Neural cell (in vitro differentiated cells): ENCODE results near the gene KIAA1549. TPM values are rescaled to one million over a fixed set of nuclear protein-coding genes. Genes with fewer than 3 reads are reported as not detected.

ENCODE experiments used
- H2AFZ ChIP-seq: fragments of 200-600, 300-800 bp; sonication (generic), shearing (Covaris generic); 2 replicates; pipeline ENCODE4 v1.6.0; 2014; ENCODE audit warnings: low read depth, mild to moderate bottlenecking, antibody characterized with exemption, low read length, moderate library complexity
- H3F3A ChIP-seq: fragments of 200-600 bp; shearing (Covaris generic); 2 replicates; pipeline ENCODE4 v1.6.1; 2016; ENCODE audit warnings: mild to moderate bottlenecking, moderate library complexity, mixed read lengths, antibody characterized with exemption, low read length; ENCODE audit not compliant: insufficient read depth, poor library complexity, severe bottlenecking
- H3K27ac ChIP-seq: fragments of 200-600, 300-800 bp; sonication (generic), shearing (Covaris generic); 2 replicates; pipeline ENCODE4 v1.5.1; 2014; ENCODE audit warnings: mild to moderate bottlenecking, low read length, moderate library complexity
- H3K27me3 ChIP-seq: fragments of 300-800, 200-600 bp; sonication (generic), shearing (Covaris generic); 2 replicates; pipeline ENCODE4 v1.6.0; 2014; ENCODE audit warnings: mild to moderate bottlenecking, low read depth, low read length, moderate library complexity; ENCODE audit not compliant: insufficient read depth
- H3K36me3 ChIP-seq: fragments of 300-800, 200-600 bp; sonication (generic), shearing (Covaris generic); 2 replicates; pipeline ENCODE4 v1.5.1; 2014; ENCODE audit warnings: mild to moderate bottlenecking, antibody characterized with exemption, low read length, moderate library complexity; ENCODE audit not compliant: insufficient read depth
- H3K4me2 ChIP-seq: fragments of 300-800, 200-600 bp; sonication (generic), shearing (Covaris generic); 2 replicates; pipeline ENCODE4 v1.6.0; 2014; ENCODE audit warnings: mild to moderate bottlenecking, low read length
- H3K4me3 ChIP-seq: fragments of 300-800, 200-600 bp; sonication (generic), shearing (Covaris generic); 2 replicates; pipeline ENCODE4 v1.5.1; 2014; ENCODE audit warnings: mild to moderate bottlenecking, low read length, moderate library complexity
- H3K79me2 ChIP-seq: fragments of 200-600 bp; shearing (Covaris generic); replicated peaks from 2 replicates; pipeline ENCODE4 v1.6.0; 2014; ENCODE audit warnings: mild to moderate bottlenecking, low read length, moderate library complexity; ENCODE audit not compliant: insufficient read depth
- H3K9ac ChIP-seq: fragments of 300-800, 200-600 bp; sonication (generic), shearing (Covaris generic); 2 replicates; pipeline ENCODE4 v1.6.1; 2016; ENCODE audit warnings: mild to moderate bottlenecking, low read length, mixed read lengths
- H3K9me2 ChIP-seq: fragments of 200-600 bp; shearing (Covaris generic); 2 replicates; pipeline ENCODE4 v1.6.1; 2016; ENCODE audit warnings: mild to moderate bottlenecking, low read length, mixed read lengths; ENCODE audit not compliant: insufficient read depth
- H3K9me3 ChIP-seq: fragments of 200-600, 300-800 bp; sonication (generic), shearing (Covaris generic); 2 replicates; pipeline ENCODE4 v1.6.1; 2016; ENCODE audit warnings: mild to moderate bottlenecking, mixed run types, low read length, moderate library complexity, mixed read lengths
- H4K20me1 ChIP-seq: fragments of 200-600 bp; shearing (Covaris generic); 2 replicates; pipeline ENCODE4 v1.6.1; 2016; ENCODE audit warnings: mild to moderate bottlenecking, mixed run types; ENCODE audit not compliant: insufficient read depth
- CTCF ChIP-seq: fragments of 450-650 bp; IDR thresholded peaks from 2 replicates; pipeline ENCODE4 v1.5.1; 2014; ENCODE audit warnings: antibody characterized with exemption, mild to moderate bottlenecking, moderate library complexity; ENCODE audit not compliant: poor library complexity, severe bottlenecking
- EP300 ChIP-seq: fragments of 450-650 bp; conservative IDR thresholded peaks from 2 replicates; pipeline ENCODE4 v1.6.1; 2014; ENCODE audit warnings: antibody characterized with exemption, mild to moderate bottlenecking, moderate library complexity; ENCODE audit not compliant: poor library complexity, severe bottlenecking
- EZH2 ChIP-seq: fragments of 200-600, 300-800 bp; shearing (Covaris generic), sonication (generic); IDR thresholded peaks from 2 replicates; pipeline ENCODE4 v1.6.1; 2014; ENCODE audit warnings: antibody characterized with exemption, low read length, borderline replicate concordance, mild to moderate bottlenecking; ENCODE audit not compliant: insufficient read depth, poor library complexity, severe bottlenecking
- MXI1 ChIP-seq: fragments of 450-650 bp; conservative IDR thresholded peaks from 2 replicates; pipeline ENCODE4 v1.6.1; 2014; ENCODE audit warnings: antibody characterized with exemption, mild to moderate bottlenecking; ENCODE audit not compliant: poor library complexity, severe bottlenecking
- POLR2AphosphoS5 ChIP-seq: IDR thresholded peaks from 2 replicates; pipeline ENCODE4 v1.6.1; 2012
- RAD21 ChIP-seq: fragments of 450-650 bp; conservative IDR thresholded peaks from 2 replicates; pipeline ENCODE4 v1.6.1; 2014; ENCODE audit warnings: antibody characterized with exemption, mild to moderate bottlenecking, moderate library complexity
- REST ChIP-seq: IDR thresholded peaks from 2 replicates; pipeline ENCODE4 v1.6.1; 2012; ENCODE audit warnings: borderline replicate concordance
- SMC3 ChIP-seq: fragments of 450-650 bp; conservative IDR thresholded peaks from 2 replicates; pipeline ENCODE4 v1.6.1; 2014; ENCODE audit warnings: antibody characterized with exemption, mild to moderate bottlenecking, moderate library complexity; ENCODE audit not compliant: poor library complexity
- TAF1 ChIP-seq: IDR thresholded peaks from 2 replicates; pipeline ENCODE4 v1.6.1; 2012; ENCODE audit warnings: low read depth
- polyA plus RNA-seq: library from polyadenylated mRNA; depleted of rRNA; stranded (reverse); fragments of >200 nt; gene quantifications from 2 replicates; pipeline ENCODE4 v1.2.3, GENCODE V29; 2014
- small RNA-seq, 3 experiments: library from RNA; depleted of rRNA; stranded (forward); fragments of <200 nt; gene quantifications; one replicate each; pipeline ENCODE3, GENCODE V24; 2012

Gene KIAA1549
- polyA plus RNA-seq, 1 donor from 2014 or later: 14.1 TPM

DNA sequence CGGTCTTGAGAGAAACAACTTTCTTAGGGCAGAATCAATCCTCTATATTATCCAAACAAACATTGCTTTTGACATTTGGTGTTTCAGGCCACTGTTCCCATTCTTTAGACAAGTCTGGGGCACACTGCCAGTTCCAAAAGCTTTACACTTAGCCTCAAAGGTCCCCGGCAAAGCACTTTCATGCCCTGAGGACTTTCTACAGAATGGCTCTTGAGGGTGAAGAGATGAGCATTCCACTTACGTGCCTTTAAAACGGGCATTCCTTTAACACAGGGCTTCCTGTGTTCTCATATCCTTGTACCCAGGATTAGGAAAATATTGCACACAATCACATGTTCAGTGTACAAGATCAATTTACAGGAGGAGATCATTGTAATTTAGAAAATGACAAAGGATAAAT lies 196.5 kb downstream of the KIAA1549 start:
- Histone ChIP-seq H4K20me1 (no peaks in the 10 kb centered on the region), H3K27ac (no peak overlapping the region)

More for the DNA sequence above, 196.5 kb downstream of the KIAA1549 start:
- H3K27me3 ChIP-seq: no peaks in the 10 kb centered on the region
- H3K9me3 ChIP-seq: no peaks in the 10 kb centered on the region
- no peak for TF ChIP-seq REST
- TF ChIP-seq TAF1: no peak
- no peak for TF ChIP-seq MXI1
- TF ChIP-seq RAD21: no peak
- no peak for TF ChIP-seq EP300
- no peak for TF ChIP-seq EZH2
- no peak for TF ChIP-seq POLR2AphosphoS5
- TF ChIP-seq SMC3: no peak
- no peak for TF ChIP-seq CTCF
- no peaks in the 10 kb centered on the region for H3F3A ChIP-seq
- no peak overlapping the region for H3K4me2 ChIP-seq
- H3K9me2 ChIP-seq: no peaks in the 10 kb centered on the region
- H3K9ac ChIP-seq: no peak overlapping the region
- H3K4me3 ChIP-seq: no peak overlapping the region
- no peaks in the 10 kb centered on the region for H3K36me3 ChIP-seq
- H3K79me2 ChIP-seq: no peaks in the 10 kb centered on the region
- H2AFZ ChIP-seq: no peak overlapping the region

Small RNA genes within 50 kb of the gene (small RNA-seq; reads per million reads assigned to genes)
- 0 reads per million in 3 experiments for gene RNU6-1272P

Other genes with a start within 250 kb of the KIAA1549 start
- not detected in 2 replicates for gene TMEM213, start 183.4 kb downstream of the KIAA1549 start, polyA plus RNA-seq
- 0.48 and 0.81 TPM in 2 replicates for gene ATP6V0A4, start 183.2 kb downstream of the KIAA1549 start, polyA plus RNA-seq
- not detected in 2 replicates for gene ZC3HAV1L, start 54.7 kb upstream of the KIAA1549 start, polyA plus RNA-seq
- gene ZC3HAV1, start 128.3 kb upstream of the KIAA1549 start, polyA plus RNA-seq: 0.04 and 0.16 TPM in 2 replicates
- gene UBN2, start 249.8 kb upstream of the KIAA1549 start, polyA plus RNA-seq: 17.4 and 18.2 TPM in 2 replicates